HepG2 (cell line): ENCODE results near the gene RGPD3. TPM values are rescaled to one million over a fixed set of nuclear protein-coding genes. Genes with fewer than 3 reads are reported as not detected.
"Not testable (repeated sequence)": the region's sequence is repeated elsewhere in the genome, so short reads cannot be mapped to it uniquely, and the experiment has no call there.

Experiments used
- ATAC-seq: fragments of 200-7000 bp; cut with Tn5 transposase; 3 replicates; pipeline ENCODE4 v1.9.1; 2020; ENCODE audit warnings: mild to moderate bottlenecking, moderate library complexity
- BruUV-seq: library from RNA; stranded (reverse); fragments of 400-500 nt; replicated peaks from 2 replicates; lab custom pipeline; 2021; lab: Mats Ljungman, UMichigan
- CTCF ChIA-PET: fragments of 300-600 bp; formaldehyde crosslinking; extraction: SDS; loops from one replicate; lab custom pipeline; 2021; ENCODE audit warnings: low total read pairs, inconsistent platforms, low intra/inter-chr PET ratio; lab: Yijun Ruan, JAX
- POLR2A ChIA-PET: fragments of 350-600 bp; sonication (Branson Sonifier 250); formaldehyde crosslinking; loops from one replicate; lab custom pipeline; 2020; ENCODE audit warnings: antibody characterized with exemption, inconsistent platforms; lab: Yijun Ruan, JAX
- DNase-seq: peaks from one replicate; pipeline ENCODE4 v3.0.0-alpha.2; 2015; ENCODE audit warnings: low spot score
- FAIRE-seq: peaks from 3 replicates; lab custom pipeline; 2011; peaks lifted over from hg19 to GRCh38; lab: Jason Lieb, UNC
- H2AFZ ChIP-seq: one replicate; pipeline ENCODE4 v1.6.1; 2011; ENCODE audit warnings: low read length, inconsistent platforms
- H3K27ac ChIP-seq: fragments of 300-600 bp; 3 replicates; pipeline ENCODE4 v1.8.0; 2011; ENCODE audit warnings: mixed run types, mild to moderate bottlenecking, mixed read lengths, low read length, inconsistent platforms; ENCODE audit not compliant: insufficient read depth; ENCODE audit errors: extremely low read length
- H3K27me3 ChIP-seq, 2 experiments: fragments of 200-600 bp in 1 of 2; 2 replicates in 1 of 2; 3 replicates in 1 of 2; pipeline versions ENCODE4 v1.6.0 to v1.8.0; 2011; ENCODE audit warnings: low read length in 2 of 2, mild to moderate bottlenecking in 2 of 2, moderate library complexity in 2 of 2, inconsistent platforms in 1 of 2; ENCODE audit not compliant: insufficient read depth in 2 of 2, control insufficient read depth in 1 of 2
- H3K36me3 ChIP-seq, 2 experiments: fragments of 200-600 bp in 1 of 2; replicated peaks in 1 of 2; 2 replicates in 1 of 2; 3 replicates in 1 of 2; pipeline versions ENCODE4 v1.5.1 to v1.8.0; 2011; ENCODE audit warnings: low read length in 2 of 2, inconsistent platforms in 1 of 2; ENCODE audit not compliant: insufficient read depth in 2 of 2, control insufficient read depth in 1 of 2
- H3K4me1 ChIP-seq: 2 replicates; pipeline ENCODE4 v1.5.1; 2012; ENCODE audit warnings: low read length, inconsistent platforms; ENCODE audit not compliant: insufficient read depth
- H3K4me2 ChIP-seq: 2 replicates; pipeline ENCODE4 v1.6.0; 2011; ENCODE audit warnings: low read depth, low read length, inconsistent platforms
- H3K4me3 ChIP-seq, 3 experiments: fragments of 200-600 bp in 1 of 3; sonication (generic), shearing (Covaris generic) in 1 of 3; replicated peaks in 1 of 3; 2 replicates each; pipeline ENCODE4 v1.5.1; 2011 to 2016; ENCODE audit warnings: low read length in 3 of 3, inconsistent platforms in 2 of 3, low read depth in 2 of 3, mild to moderate bottlenecking in 2 of 3, control low read depth in 1 of 3, mixed read lengths in 1 of 3; ENCODE audit not compliant: insufficient read depth in 1 of 3
- H3K79me2 ChIP-seq: one replicate; pipeline ENCODE4 v1.6.1; 2011; ENCODE audit warnings: low read length, inconsistent platforms; ENCODE audit not compliant: insufficient read depth
- H3K9ac ChIP-seq: 2 replicates; pipeline ENCODE4 v1.6.0; 2011; ENCODE audit warnings: mild to moderate bottlenecking, low read depth, low read length, inconsistent platforms; ENCODE audit not compliant: insufficient read depth
- H3K9me3 ChIP-seq: 2 replicates; pipeline ENCODE4 v1.5.1; 2012; ENCODE audit warnings: mild to moderate bottlenecking, low read length
- H4K20me1 ChIP-seq: 2 replicates; pipeline ENCODE4 v1.6.0; 2011; ENCODE audit warnings: inconsistent platforms, mild to moderate bottlenecking, low read length, moderate library complexity; ENCODE audit not compliant: insufficient read depth
- STAG1 ChIP-seq: sonication (generic); formaldehyde crosslinking; IDR thresholded peaks from 2 replicates; pipeline ENCODE4 v1.4.0; 2020; ENCODE audit warnings: missing genetic modification reagents
- ZNF460 ChIP-seq: sonication (generic); formaldehyde crosslinking; IDR thresholded peaks from 2 replicates; pipeline ENCODE4 v1.5.1; 2020; ENCODE audit warnings: missing genetic modification reagents, mild to moderate bottlenecking, borderline replicate concordance
- WGBS: methylation state at CpG from one replicate; pipeline ENCODE4 v1.1.6; 2017; ENCODE audit warnings: low lambda C conversion rate; 5-methylcytosine and 5-hydroxymethylcytosine counted together
- in situ Hi-C: cut with HindIII; loops from 2 replicates; pipeline ENCODE4 v1.10.0; 2017; ENCODE audit warnings: low pct_unique_long_range_greater_than_20kb; ENCODE audit not compliant: extremely low pct_ligation_motif_present
- intact Hi-C: fragments of 100-400 bp; cut with micrococcal nuclease; formaldehyde crosslinking; loops from one replicate; pipeline ENCODE4 v1.10.0; 2022; ENCODE audit not compliant: unreplicated experiment
- polyA plus RNA-seq, 8 experiments: library from polyadenylated mRNA; depleted of rRNA in 3 of 8; stranded (reverse) in 7 of 8; unstranded in 1 of 8; fragments of >200 nt; fragmentation: Illumina TruSeq in 4 of 8; extraction: Trizol in 4 of 8; gene quantifications; 2 replicates each; pipeline versions ENCODE4 v1.2.1 to v1.2.3, GENCODE V29; 2011 to 2016; ENCODE audit warnings: low read depth in 4 of 8, missing spikeins in 1 of 8, mixed read lengths in 1 of 8; ENCODE audit not compliant: insufficient read depth in 1 of 8
- total RNA-seq, 5 experiments: library from RNA; depleted of rRNA; stranded (reverse); fragments of >200 nt; fragmentation: Illumina TruSeq; extraction: Trizol; gene quantifications; 2 replicates each; pipeline ENCODE4 v1.2.3, GENCODE V29; 2016; ENCODE audit warnings: low read depth in 1 of 5
- TF ChIP-seq, protein P1 (sequence below): sonication (generic); formaldehyde crosslinking; IDR thresholded peaks from 2 replicates; pipeline ENCODE4 v1.5.0; 2020; ENCODE audit warnings: mild to moderate bottlenecking, missing genetic modification reagents, moderate library complexity

Gene RGPD3
- total and polyA plus RNA-seq, 2 of the 13 experiments (the other 11 are each of a cell fraction or from before 2014, with no cell fraction given): 0.13 to 0.24 TPM

DNA sequence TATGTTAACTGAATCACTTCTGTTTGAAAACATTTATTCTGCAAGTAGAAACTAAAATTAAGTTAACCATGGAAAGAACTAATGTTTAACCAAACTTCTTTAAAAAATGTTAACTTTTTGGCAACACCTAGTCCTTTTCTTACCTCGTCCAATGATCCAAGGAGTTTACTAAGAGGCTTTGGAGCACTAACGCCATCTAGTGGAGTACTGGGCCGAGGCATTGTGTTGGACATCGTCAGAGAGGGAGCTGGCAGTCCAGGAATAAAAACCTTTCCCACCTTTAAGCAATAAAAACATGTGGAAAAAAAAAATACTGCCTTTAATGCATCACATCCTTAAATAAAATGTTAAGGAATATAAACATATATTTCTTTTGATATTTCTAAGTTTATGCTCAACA is 2.4 kb upstream of the RGPD3 start:
- intact Hi-C loops, H3K4me2 ChIP-seq, CTCF ChIA-PET, H3K27ac ChIP-seq, H3K4me1 ChIP-seq, H3K9ac ChIP-seq, H3K27me3 ChIP-seq, DNase-seq, H2AFZ ChIP-seq, H3K36me3 ChIP-seq, in situ Hi-C loops, POLR2A ChIA-PET, H3K4me3 ChIP-seq, FAIRE-seq, H3K79me2 ChIP-seq, BruUV-seq, H4K20me1 ChIP-seq, H3K9me3 ChIP-seq: not testable (repeated sequence)
- ATAC-seq: peak; percentile 90
- peak; percentile 74 for TF ChIP-seq STAG1 (CRISPR knock-in tag)
- WGBS: 0% methylated on average over 4 of the region's 4 CpGs

DNA sequence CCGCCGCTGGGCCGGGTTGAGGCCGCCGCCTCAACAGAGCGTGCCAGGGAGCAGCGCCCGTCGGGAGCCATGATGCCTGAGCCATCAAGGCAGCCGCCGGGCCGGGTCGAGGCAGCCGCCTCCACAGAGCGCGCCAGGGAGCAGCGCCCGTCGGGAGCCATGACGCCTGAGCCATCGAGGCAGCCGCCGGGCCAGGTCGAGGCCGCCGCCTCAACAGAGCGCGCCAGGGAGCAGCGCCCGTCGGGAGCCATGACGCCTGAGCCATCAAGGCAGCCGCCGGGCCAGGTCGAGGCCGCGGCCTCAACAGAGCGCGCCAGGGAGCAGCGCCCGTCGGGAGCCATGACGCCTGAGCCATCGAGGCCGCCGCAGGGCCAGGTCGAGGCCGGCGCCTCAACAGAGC is 697 bp downstream of the RGPD3 start:
- H3K79me2 ChIP-seq, H3K36me3 ChIP-seq, H3K27ac ChIP-seq, intact Hi-C loops, BruUV-seq, H3K4me1 ChIP-seq, POLR2A ChIA-PET, H4K20me1 ChIP-seq, in situ Hi-C loops, H3K27me3 ChIP-seq, FAIRE-seq, H2AFZ ChIP-seq, CTCF ChIA-PET, H3K4me2 ChIP-seq, H3K4me3 ChIP-seq, ATAC-seq, H3K9ac ChIP-seq, H3K9me3 ChIP-seq, DNase-seq: not testable (repeated sequence)
- WGBS: 92% methylated on average over 36 of the region's 49 CpGs

DNA sequence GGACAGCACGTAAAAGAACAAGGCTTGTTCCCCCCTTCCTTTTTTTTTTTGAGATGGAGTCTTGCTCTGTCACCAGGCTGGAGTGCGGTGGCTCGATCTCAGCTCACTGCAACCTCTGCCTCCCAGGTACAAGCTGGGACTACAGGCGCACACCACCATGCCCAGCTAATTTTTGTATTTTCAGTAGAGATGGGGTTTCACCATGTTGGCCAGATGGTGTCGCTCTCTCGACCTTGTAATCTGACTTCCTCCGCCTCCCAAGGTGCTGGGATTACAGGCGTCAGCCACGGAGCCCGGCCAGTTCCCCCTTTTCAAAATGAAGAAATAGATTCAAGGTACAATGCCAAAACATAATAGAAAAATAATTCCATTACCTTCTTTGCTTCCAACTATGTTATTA is 6.3 kb downstream of the RGPD3 start:
- intact Hi-C loops: loop anchor here (5.0 kb wide), 1 partner anchor 80 kb away; no protein-coding TSS in a partner anchor
- BruUV-seq, H2AFZ ChIP-seq, H3K4me2 ChIP-seq, H3K27me3 ChIP-seq, H3K9ac ChIP-seq, H4K20me1 ChIP-seq, FAIRE-seq, DNase-seq, in situ Hi-C loops, H3K79me2 ChIP-seq, POLR2A ChIA-PET, H3K4me3 ChIP-seq, H3K4me1 ChIP-seq, H3K36me3 ChIP-seq, CTCF ChIA-PET, H3K27ac ChIP-seq, H3K9me3 ChIP-seq: not testable (repeated sequence)
- ATAC-seq: peak; percentile 46; the same call in 1 of the 3 replicates
- TF ChIP-seq ZNF460 (CRISPR knock-in tag) (peak; percentile 61), STAG1 (CRISPR knock-in tag) (0 out of 2 replicates have a peak, but pooled peaks have one; percentile 11)
- TF ChIP-seq, protein P1, sequence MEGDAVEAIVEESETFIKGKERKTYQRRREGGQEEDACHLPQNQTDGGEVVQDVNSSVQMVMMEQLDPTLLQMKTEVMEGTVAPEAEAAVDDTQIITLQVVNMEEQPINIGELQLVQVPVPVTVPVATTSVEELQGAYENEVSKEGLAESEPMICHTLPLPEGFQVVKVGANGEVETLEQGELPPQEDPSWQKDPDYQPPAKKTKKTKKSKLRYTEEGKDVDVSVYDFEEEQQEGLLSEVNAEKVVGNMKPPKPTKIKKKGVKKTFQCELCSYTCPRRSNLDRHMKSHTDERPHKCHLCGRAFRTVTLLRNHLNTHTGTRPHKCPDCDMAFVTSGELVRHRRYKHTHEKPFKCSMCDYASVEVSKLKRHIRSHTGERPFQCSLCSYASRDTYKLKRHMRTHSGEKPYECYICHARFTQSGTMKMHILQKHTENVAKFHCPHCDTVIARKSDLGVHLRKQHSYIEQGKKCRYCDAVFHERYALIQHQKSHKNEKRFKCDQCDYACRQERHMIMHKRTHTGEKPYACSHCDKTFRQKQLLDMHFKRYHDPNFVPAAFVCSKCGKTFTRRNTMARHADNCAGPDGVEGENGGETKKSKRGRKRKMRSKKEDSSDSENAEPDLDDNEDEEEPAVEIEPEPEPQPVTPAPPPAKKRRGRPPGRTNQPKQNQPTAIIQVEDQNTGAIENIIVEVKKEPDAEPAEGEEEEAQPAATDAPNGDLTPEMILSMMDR (CRISPR knock-in tag): peak; percentile 57
- WGBS: 27% methylated on average over 10 of the region's 10 CpGs

DNA sequence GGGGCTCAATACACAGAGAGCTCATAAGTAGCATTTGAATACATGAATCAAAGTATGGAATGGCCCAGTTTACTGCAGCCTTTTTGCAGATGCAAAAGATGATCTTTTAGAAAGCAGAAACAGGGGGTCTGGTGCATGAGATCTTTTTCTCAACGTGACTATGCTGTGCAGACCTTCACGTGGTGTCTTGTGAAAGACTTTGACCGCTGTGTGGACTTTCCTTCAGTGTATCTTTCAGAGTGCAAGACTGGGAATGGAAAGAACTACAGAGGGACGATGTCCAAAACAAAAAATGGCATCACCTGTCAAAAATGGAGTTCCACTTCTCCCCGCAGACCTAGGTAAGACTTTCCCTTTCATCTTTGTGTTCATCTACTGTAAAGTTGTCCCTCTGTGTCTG is 77.5 kb downstream of the RGPD3 start:
- CTCF ChIA-PET, H3K27ac ChIP-seq, BruUV-seq, H3K27me3 ChIP-seq, FAIRE-seq, POLR2A ChIA-PET, intact Hi-C loops, H3K79me2 ChIP-seq, H3K36me3 ChIP-seq, H3K9me3 ChIP-seq, H4K20me1 ChIP-seq, H3K4me2 ChIP-seq, H3K9ac ChIP-seq, in situ Hi-C loops, H2AFZ ChIP-seq, H3K4me3 ChIP-seq, ATAC-seq, DNase-seq: not testable (repeated sequence)
- H3K4me1 ChIP-seq: peaks cover 17% of the 10 kb centered on the region
- 38% methylated on average over 5 of the region's 5 CpGs for WGBS
